Amniotic stem cell (primary cell): ENCODE data around the gene PHYHD1.
"Not testable (repeated sequence)": the region's sequence is repeated elsewhere in the genome, so short reads cannot be mapped to it uniquely, and the experiment has no call there.

Source experiments
- DNase-seq: peaks from one replicate; lab custom pipeline; 2025; lab: John Stamatoyannopoulos, UW

Gene PHYHD1

GRCh38 chr9:128921881-128922763 is 1.3 kb downstream of the PHYHD1 start:
- no peak for DNase-seq

DNA sequence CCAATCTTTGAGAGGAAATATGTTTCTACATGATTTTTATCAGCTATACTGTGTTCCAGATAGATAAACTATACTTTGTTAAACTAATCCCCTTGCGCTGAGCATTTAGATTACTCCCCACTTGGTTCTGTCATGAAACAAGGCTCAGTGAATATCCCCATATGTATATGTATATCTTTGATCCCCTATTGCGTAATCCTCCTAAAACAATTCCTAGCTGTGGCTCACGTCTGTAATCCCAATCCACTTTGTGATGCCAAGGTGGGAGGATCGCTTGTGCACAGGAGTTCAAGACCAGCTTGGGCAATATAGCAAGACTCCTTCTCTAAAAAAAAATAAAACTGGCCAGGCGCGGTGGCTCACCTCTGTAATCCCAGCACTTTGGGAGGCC is 2.7 kb downstream of the PHYHD1 start:
- no peak for DNase-seq

DNA sequence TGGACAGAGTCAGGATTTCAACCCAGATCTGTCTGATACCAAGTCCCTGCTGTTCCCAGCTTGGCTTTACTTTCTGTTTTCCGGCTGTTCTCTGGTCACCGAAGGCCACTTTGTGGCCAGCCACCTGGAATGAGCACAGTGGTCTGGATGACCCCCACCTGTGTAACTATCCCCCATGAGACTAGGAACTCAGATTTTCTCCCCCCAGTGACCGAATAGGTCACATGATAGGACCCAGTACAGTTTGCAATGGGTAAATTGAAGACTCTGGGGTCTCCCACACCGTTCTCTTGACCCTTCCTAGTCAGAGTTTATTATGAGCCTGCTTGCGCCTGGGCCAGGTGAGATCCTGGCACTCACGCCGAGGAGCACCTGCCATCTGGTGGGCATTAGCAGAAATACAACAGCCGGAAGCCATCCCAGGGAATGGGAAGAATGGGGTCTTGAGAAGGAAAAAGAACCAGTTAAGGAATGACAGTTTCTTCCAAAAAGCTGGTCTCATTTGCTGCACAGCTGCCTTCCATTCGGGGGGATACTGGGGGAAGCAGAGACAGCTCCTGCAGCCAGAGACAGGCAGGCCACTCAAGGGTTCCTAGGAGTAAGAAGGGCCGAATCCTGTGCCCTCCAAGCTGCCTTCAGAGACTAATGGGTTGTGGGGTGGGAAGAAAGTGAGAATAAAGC is 7.1 kb downstream of the PHYHD1 start:
- no peak for DNase-seq

DNA sequence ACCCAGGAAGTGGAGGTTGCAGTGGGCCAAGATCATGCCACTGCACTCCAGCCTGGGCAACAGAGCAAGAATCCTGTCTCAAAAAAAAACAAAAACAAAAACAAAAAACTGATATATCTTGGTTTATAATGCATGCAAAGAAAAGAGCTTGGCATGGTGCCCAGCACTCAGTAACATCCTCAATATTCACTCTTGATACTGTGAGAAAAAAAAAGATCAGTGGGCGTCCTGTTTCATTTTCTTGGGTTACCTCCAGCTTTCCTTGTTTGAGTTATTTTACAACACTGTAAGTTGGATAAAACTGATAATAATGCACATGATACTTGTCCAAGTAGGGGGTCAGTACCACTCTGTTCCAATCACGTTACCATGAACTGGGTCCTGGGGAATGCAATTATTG is 7.8 kb downstream of the PHYHD1 start:
- no peak for DNase-seq

DNA sequence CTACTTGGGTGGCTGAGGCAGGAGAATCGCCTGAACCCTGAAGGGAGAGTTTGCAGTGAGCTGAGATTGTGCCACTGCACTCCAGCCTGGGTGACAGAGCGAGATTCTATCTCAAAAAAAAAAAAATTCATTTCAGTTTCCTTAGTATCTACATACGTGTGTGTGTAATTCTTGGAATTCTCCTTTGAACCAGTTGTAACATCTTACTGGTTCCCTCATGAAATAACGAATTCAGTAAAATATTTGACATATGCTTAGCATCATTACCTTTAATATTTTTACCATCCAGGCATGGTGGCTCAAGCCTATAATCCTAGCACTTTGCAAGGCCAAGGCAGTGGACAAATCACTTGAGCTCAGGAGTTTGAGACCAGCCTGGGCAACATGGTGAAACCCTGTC is 8.8 kb downstream of the PHYHD1 start:
- no peak for DNase-seq

GRCh38 chr9:128933731-128934130 is 12.9 kb downstream of the PHYHD1 start:
- DNase-seq = no peak

- DNase-seq = no peak
These were observed 15.5 kb downstream of the PHYHD1 start for GRCh38 chr9:128936171-128936865.

DNA sequence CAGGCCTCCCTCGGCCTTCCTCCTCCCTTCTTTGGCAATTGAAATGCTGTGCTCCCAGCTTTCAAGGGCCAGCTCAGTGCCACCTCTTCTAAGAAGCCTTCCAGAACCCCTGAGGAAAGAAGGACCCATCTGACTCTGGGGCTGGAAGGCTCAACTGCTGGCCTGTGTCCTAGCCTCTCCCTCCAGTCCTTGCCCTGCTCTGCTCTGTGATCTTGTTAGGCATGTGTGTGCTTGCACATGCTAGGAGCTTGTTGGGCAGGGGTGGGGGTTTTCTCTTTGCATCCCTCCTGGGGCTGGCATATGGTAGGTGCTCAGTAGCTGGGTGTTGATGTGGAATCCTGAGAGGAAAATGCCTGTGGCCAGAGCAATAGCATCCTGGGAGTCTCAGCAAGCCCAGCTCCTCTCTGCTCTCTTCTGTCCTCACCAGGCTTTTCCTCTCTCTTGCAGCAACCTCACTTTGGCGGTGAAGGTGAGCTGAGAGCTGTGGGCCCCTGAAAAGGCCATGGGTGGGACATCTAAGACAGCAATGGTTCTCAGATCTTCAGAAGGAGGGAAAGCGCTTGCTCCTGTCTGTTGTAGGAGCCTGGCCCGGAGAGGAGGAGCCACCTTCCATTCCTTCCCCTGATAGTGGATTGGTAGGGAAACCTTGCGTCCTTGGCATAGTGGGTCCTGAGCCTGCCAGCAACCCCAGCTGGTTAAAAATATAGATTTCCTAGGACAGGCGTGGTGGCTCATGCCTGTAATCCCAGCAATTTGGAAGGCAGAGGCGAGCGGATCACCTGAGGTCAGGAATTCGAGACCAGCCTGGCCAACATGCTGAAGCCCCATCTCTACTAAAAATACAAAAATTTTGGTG is 16.8 kb downstream of the PHYHD1 start:
- no peak for DNase-seq

- no peak for DNase-seq
These were observed 19.6 kb downstream of the PHYHD1 start for GRCh38 chr9:128940271-128940921.

- DNase-seq = no peak
These were observed 20.4 kb downstream of the PHYHD1 start for GRCh38 chr9:128940946-128941755.

- DNase-seq = no peak
These were observed 23.2 kb downstream of the PHYHD1 start for GRCh38 chr9:128943832-128944620.

DNA sequence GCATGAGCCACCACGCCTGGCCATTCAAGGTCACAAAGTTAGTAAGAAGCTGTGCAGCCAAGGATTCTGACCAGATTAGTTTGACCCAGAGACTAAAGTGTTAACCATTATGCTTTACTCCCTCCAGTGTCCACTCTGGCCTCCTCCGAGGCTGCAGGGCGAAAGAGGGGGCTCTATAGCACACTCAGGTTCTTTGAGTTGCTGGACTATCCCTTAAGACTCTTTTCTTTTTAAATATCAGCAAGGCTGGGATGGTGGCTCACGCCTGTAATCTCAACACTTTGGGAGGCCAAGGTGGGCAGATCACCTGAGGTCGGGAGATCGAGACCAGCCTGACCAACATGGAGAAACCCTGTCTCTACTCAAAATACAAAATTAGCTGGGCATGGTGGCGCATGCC is 24.2 kb downstream of the PHYHD1 start:
- not testable (repeated sequence) for DNase-seq

GRCh38 chr9:128945798-128946501 is 25.2 kb downstream of the PHYHD1 start:
- DNase-seq = no peak

GRCh38 chr9:128946571-128947276 is 25.9 kb downstream of the PHYHD1 start:
- DNase-seq = no peak

GRCh38 chr9:128947277-128947526 is 26.4 kb downstream of the PHYHD1 start:
- no peak for DNase-seq

GRCh38 chr9:128947527-128948301 is 26.9 kb downstream of the PHYHD1 start, which contains the start of the genes DOLK and NUP188:
Gene DOLK (minus strand): TSS chr9:128947603. CDS start chr9:128947303, 300 bp downstream.
Gene NUP188 (plus strand): TSS chr9:128947699. CDS start chr9:128947720, 21 bp downstream.
- peak; percentile 85 for DNase-seq

DNA sequence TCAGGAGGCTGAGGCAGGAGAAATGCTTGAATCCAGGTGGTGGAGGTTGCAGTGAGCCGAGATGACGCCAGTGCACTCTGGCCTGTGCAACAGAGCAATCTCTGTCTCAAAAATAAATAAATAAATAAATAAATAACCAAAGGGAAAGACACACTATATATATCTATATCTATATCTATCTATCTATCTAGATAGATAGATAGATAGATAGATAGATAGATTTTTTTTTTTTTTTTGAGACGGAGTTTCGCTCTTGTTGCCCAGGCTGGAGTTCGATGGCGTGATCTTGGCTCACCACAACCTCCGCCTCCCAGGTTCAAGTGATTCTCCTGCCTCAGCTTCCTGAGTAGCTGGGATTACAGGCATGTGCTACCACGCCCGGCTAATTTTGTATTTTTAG is 40.6 kb downstream of the PHYHD1 start:
- not testable (repeated sequence) for DNase-seq

DNA sequence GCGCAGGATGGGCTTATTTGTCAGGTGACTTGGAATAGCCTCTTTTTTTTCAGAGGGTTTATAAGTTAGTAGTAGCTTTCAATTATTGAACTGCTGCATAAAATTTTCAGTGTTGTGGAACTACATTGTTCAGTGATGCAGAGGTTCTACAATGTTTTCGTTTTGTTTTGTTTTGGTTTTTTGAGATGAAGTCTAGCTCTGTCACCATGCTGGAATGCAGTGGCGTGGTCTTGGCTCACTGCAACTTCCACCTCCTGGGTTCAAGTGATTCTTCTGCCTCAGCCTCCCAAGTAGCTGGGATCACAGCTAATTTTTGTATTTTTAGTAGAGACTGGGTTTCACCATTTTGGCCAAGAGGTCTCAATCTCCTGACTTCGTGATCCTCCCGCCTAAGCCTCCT is 48.7 kb downstream of the PHYHD1 start:
- no peak for DNase-seq
